DOHH2 (cell line): ENCODE results near the gene SSBP3.

ENCODE experiments used
- EZH2phosphoT487 ChIP-seq: fragments of 200-600 bp; sonication (generic); IDR thresholded peaks from 2 replicates; pipeline ENCODE4 v1.6.1; 2017; ENCODE audit warnings: borderline replicate concordance, mild to moderate bottlenecking, antibody characterized with exemption, low read length, moderate library complexity, mixed read lengths
- TF ChIP-seq, protein P1 (sequence below): fragments of 200-600 bp; sonication (generic); IDR thresholded peaks from one replicate; pipeline ENCODE4 v1.5.1; 2014; ENCODE audit warnings: antibody characterized with exemption, mild to moderate bottlenecking, low read depth, low read length; ENCODE audit not compliant: poor library complexity, severe bottlenecking

DNA sequence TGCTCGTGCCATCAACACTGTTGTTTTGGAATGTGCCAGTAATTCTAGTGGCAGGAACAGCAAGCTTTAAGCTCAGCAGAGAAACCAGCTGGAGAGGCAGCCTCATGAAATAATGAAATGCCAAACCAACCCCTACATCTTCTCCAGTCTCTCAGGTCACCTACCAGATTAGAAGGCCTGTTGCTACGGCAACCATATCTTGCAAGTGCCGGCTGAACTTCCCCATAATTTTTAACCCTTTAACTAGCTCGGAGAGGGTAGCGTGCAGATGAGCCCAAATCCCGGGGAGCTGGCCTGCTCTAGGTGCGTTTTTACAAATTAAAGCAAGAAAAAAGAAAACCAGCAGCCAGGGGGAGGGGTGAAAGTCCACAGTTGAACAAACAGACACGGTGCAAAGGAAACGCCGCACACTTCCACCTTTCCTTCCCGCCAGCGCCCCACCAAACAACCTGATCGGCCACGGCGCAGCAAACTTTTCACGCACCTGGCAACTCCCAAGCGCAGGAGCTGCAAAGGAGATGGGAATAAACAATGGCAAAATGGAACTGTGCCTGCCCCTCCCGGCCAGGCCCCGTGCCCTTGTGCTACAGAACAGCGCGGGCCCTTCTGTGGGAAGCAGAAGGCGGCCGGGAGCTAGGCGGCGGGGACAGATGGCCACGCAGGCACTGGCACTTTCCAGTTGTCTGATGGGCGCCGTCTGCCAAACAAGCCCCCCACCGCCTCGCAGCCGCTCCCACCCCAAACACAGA, 50.1 kb downstream of the SSBP3 start:
- no peak for TF ChIP-seq EZH2phosphoT487
- TF ChIP-seq, protein P1, sequence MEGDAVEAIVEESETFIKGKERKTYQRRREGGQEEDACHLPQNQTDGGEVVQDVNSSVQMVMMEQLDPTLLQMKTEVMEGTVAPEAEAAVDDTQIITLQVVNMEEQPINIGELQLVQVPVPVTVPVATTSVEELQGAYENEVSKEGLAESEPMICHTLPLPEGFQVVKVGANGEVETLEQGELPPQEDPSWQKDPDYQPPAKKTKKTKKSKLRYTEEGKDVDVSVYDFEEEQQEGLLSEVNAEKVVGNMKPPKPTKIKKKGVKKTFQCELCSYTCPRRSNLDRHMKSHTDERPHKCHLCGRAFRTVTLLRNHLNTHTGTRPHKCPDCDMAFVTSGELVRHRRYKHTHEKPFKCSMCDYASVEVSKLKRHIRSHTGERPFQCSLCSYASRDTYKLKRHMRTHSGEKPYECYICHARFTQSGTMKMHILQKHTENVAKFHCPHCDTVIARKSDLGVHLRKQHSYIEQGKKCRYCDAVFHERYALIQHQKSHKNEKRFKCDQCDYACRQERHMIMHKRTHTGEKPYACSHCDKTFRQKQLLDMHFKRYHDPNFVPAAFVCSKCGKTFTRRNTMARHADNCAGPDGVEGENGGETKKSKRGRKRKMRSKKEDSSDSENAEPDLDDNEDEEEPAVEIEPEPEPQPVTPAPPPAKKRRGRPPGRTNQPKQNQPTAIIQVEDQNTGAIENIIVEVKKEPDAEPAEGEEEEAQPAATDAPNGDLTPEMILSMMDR: no peak
